Hematopoietic multipotent progenitor cell treated with erythropoietin and hydrocortisone succinate and interleukin-3 and kit ligand, for 6 days (in vitro differentiated cells): ENCODE measurements around the gene PTGDS.

Experiments
- DNase-seq: peaks from one replicate; pipeline ENCODE4 v3.0.0-alpha.2; 2015

The PTGDS gene

GRCh38 chr9:136958898-136959850, 18.1 kb upstream of the PTGDS start:
- DNase-seq: no peak

- no peak for DNase-seq
Measured at GRCh38 chr9:136960212-136960937, 16.9 kb upstream of the PTGDS start.

GRCh38 chr9:136960938-136961275, 16.4 kb upstream of the PTGDS start:
- no peak for DNase-seq

GRCh38 chr9:136961279-136962065, 15.8 kb upstream of the PTGDS start:
- no peak for DNase-seq

- DNase-seq: peak; percentile 58
Measured at GRCh38 chr9:136962163-136962562, 15.1 kb upstream of the PTGDS start.

- DNase-seq: no peak
Measured at GRCh38 chr9:136962701-136963248, 14.5 kb upstream of the PTGDS start.

GRCh38 chr9:136963341-136963740, 14.0 kb upstream of the PTGDS start:
- DNase-seq: no peak

GRCh38 chr9:136963751-136964150, 13.6 kb upstream of the PTGDS start:
- DNase-seq: no peak

- peak; percentile 77 for DNase-seq
Measured at GRCh38 chr9:136964171-136964689, 13.1 kb upstream of the PTGDS start.

- no peak for DNase-seq
Measured at GRCh38 chr9:136964833-136965422, 12.4 kb upstream of the PTGDS start.

- no peak for DNase-seq
Measured at GRCh38 chr9:136965771-136966484, 11.4 kb upstream of the PTGDS start.

- no peak for DNase-seq
Measured at GRCh38 chr9:136968333-136969127, 8.8 kb upstream of the PTGDS start.

- DNase-seq: no peak
Measured at GRCh38 chr9:136969150-136969549, 8.2 kb upstream of the PTGDS start.

GRCh38 chr9:136969774-136970173, 7.5 kb upstream of the PTGDS start:
- DNase-seq: no peak

- no peak for DNase-seq
Measured at GRCh38 chr9:136970361-136970760, 6.9 kb upstream of the PTGDS start.

GRCh38 chr9:136971746-136972145, 5.6 kb upstream of the PTGDS start:
- no peak for DNase-seq

GRCh38 chr9:136972335-136972734, 5.0 kb upstream of the PTGDS start:
- no peak for DNase-seq

- DNase-seq: no peak
Measured at GRCh38 chr9:136972743-136973142, 4.6 kb upstream of the PTGDS start.

- DNase-seq: no peak
Measured at GRCh38 chr9:136973618-136974617, 3.4 kb upstream of the PTGDS start.
